HG02885 (cell line): ENCODE data around the gene MMP23B.

Source experiments
- ATAC-seq: cut with Tn5 transposase; IDR thresholded peaks from one replicate; pipeline ENCODE4 v1.9.1; 2021; ENCODE audit warnings: mild to moderate bottlenecking; ENCODE audit not compliant: unreplicated experiment, poor library complexity

The MMP23B gene

GRCh38 chr1:1683104-1683905 is 51.3 kb downstream of the MMP23B start:
- no peak for ATAC-seq
